H9 (cell line): ENCODE measurements around the gene CCDC172. TPM values are rescaled to one million over a fixed set of nuclear protein-coding genes. Genes with fewer than 3 reads are reported as not detected.

ENCODE experiments used
- DNase-seq: peaks from one replicate; pipeline ENCODE4 v3.0.0-alpha.2; 2017
- H2AFZ ChIP-seq: one replicate; pipeline ENCODE4 v1.6.1; 2013; ENCODE audit warnings: mild to moderate bottlenecking, low read length, control low read depth, moderate library complexity
- H2AK5ac ChIP-seq: 2 replicates; pipeline ENCODE4 v1.6.1; 2013; ENCODE audit warnings: low read length, control low read depth, mixed read lengths; ENCODE audit not compliant: insufficient read length
- H2BK120ac ChIP-seq: one replicate; pipeline ENCODE4 v1.6.1; 2013; ENCODE audit warnings: low read depth, mild to moderate bottlenecking, low read length, control low read depth, inconsistent platforms; ENCODE audit not compliant: poor library complexity, severe bottlenecking
- H2BK12ac ChIP-seq: 2 replicates; pipeline ENCODE4 v1.6.1; 2013; ENCODE audit warnings: low read length, control low read depth, mixed read lengths, low read depth; ENCODE audit not compliant: insufficient read length
- H2BK15ac ChIP-seq: 2 replicates; pipeline ENCODE4 v1.6.1; 2013; ENCODE audit warnings: low read depth, low read length, control low read depth
- H2BK20ac ChIP-seq: one replicate; pipeline ENCODE4 v1.6.1; 2013; ENCODE audit warnings: low read depth, mild to moderate bottlenecking, low read length, control low read depth, inconsistent platforms; ENCODE audit not compliant: poor library complexity, severe bottlenecking
- H2BK5ac ChIP-seq: 2 replicates; pipeline ENCODE4 v1.6.1; 2013; ENCODE audit warnings: low read length, control low read depth, mixed read lengths; ENCODE audit not compliant: insufficient read length
- H3K14ac ChIP-seq: 2 replicates; pipeline ENCODE4 v1.6.1; 2013; ENCODE audit warnings: low read length, control low read depth; ENCODE audit not compliant: insufficient read depth
- H3K18ac ChIP-seq: 2 replicates; pipeline ENCODE4 v1.6.1; 2013; ENCODE audit warnings: low read depth, mild to moderate bottlenecking, mixed read lengths, low read length, control low read depth; ENCODE audit not compliant: insufficient read length
- H3K23ac ChIP-seq: 2 replicates; pipeline ENCODE4 v1.6.1; 2013; ENCODE audit warnings: low read length, control low read depth, mixed read lengths, low read depth; ENCODE audit not compliant: insufficient read length
- H3K23me2 ChIP-seq: 2 replicates; pipeline ENCODE4 v1.6.1; 2013; ENCODE audit warnings: low read depth, mild to moderate bottlenecking, mixed read lengths, low read length, control low read depth; ENCODE audit not compliant: insufficient read length, poor library complexity, severe bottlenecking
- H3K27ac ChIP-seq: 2 replicates; pipeline ENCODE4 v1.5.1; 2013; ENCODE audit warnings: low read length, control low read depth, mixed read lengths, low read depth; ENCODE audit not compliant: insufficient read length
- H3K27me3 ChIP-seq: 2 replicates; pipeline ENCODE4 v1.6.1; 2013; ENCODE audit warnings: low read length, control low read depth, inconsistent platforms; ENCODE audit not compliant: insufficient read depth
- H3K4ac ChIP-seq: 2 replicates; pipeline ENCODE4 v1.6.1; 2013; ENCODE audit warnings: low read depth, mild to moderate bottlenecking, control low read depth, inconsistent platforms, low read length, moderate library complexity
- H3K4me1 ChIP-seq: 2 replicates; pipeline ENCODE4 v1.6.1; 2013; ENCODE audit warnings: low read length, control low read depth, inconsistent platforms; ENCODE audit not compliant: insufficient read depth
- H3K4me2 ChIP-seq: 2 replicates; pipeline ENCODE4 v1.6.1; 2013; ENCODE audit warnings: low read length, control low read depth, mixed read lengths; ENCODE audit not compliant: insufficient read length, insufficient read depth
- H3K56ac ChIP-seq: 2 replicates; pipeline ENCODE4 v1.6.1; 2013; ENCODE audit warnings: low read depth, mild to moderate bottlenecking, mixed read lengths, low read length, control low read depth; ENCODE audit not compliant: insufficient read length
- H3K79me1 ChIP-seq: 2 replicates; pipeline ENCODE4 v1.6.1; 2013; ENCODE audit warnings: low read depth, mild to moderate bottlenecking, moderate library complexity, low read length, control low read depth, inconsistent platforms; ENCODE audit not compliant: insufficient read depth, poor library complexity, severe bottlenecking
- H3K79me2 ChIP-seq: 2 replicates; pipeline ENCODE4 v1.6.1; 2013; ENCODE audit warnings: low read length, control low read depth, inconsistent platforms; ENCODE audit not compliant: insufficient read depth
- H3K9ac ChIP-seq: 2 replicates; pipeline ENCODE4 v1.6.1; 2013; ENCODE audit warnings: low read length, control low read depth, mixed read lengths; ENCODE audit not compliant: insufficient read length; ENCODE audit errors: extremely low read depth
- H3K9me3 ChIP-seq: one replicate; pipeline ENCODE4 v1.6.1; 2013; ENCODE audit warnings: low read depth, low read length, inconsistent platforms; ENCODE audit not compliant: control insufficient read depth
- H3T11ph ChIP-seq: one replicate; pipeline ENCODE4 v1.6.1; 2013; ENCODE audit warnings: mild to moderate bottlenecking, low read length, control low read depth, inconsistent platforms
- H4K20me1 ChIP-seq: one replicate; pipeline ENCODE4 v1.6.1; 2013; ENCODE audit not compliant: control insufficient read depth, insufficient read length, insufficient read depth
- H4K5ac ChIP-seq: 2 replicates; pipeline ENCODE4 v1.6.1; 2013; ENCODE audit warnings: low read depth, mild to moderate bottlenecking, mixed read lengths, low read length, control low read depth; ENCODE audit not compliant: insufficient read length
- H4K8ac ChIP-seq: replicated peaks from 2 replicates; pipeline ENCODE4 v1.6.1; 2013; ENCODE audit warnings: low read length, control low read depth, mixed read lengths, low read depth; ENCODE audit not compliant: insufficient read length
- H4K91ac ChIP-seq: 2 replicates; pipeline ENCODE4 v1.6.1; 2013; ENCODE audit warnings: low read depth, mild to moderate bottlenecking, moderate library complexity, mixed read lengths, low read length, control low read depth; ENCODE audit not compliant: insufficient read length
- H3K27ac Mint-ChIP-seq, 3 experiments: 2 replicates in 2 of 3; 3 replicates in 1 of 3; pipeline ENCODE4 v1.8.0; 2020 to 2021; ENCODE audit warnings: mixed read lengths in 3 of 3, mild to moderate bottlenecking in 1 of 3, moderate library complexity in 1 of 3
- H3K27me3 Mint-ChIP-seq: 2 replicates; pipeline ENCODE4 v1.8.0; 2021; ENCODE audit warnings: low read depth, mild to moderate bottlenecking, moderate library complexity, mixed read lengths
- H3K36me3 Mint-ChIP-seq, 3 experiments: 2 replicates in 2 of 3; 3 replicates in 1 of 3; pipeline ENCODE4 v1.8.0; 2020 to 2021; ENCODE audit warnings: low read depth in 3 of 3, mixed read lengths in 3 of 3; ENCODE audit not compliant: insufficient read depth in 1 of 3
- H3K4me1 Mint-ChIP-seq, 2 experiments: 2 replicates each; pipeline ENCODE4 v1.8.0; 2020; ENCODE audit warnings: mixed read lengths in 2 of 2
- H3K4me3 Mint-ChIP-seq, 2 experiments: 2 replicates in 1 of 2; 3 replicates in 1 of 2; pipeline ENCODE4 v1.8.0; 2020 to 2021; ENCODE audit warnings: mild to moderate bottlenecking in 2 of 2, mixed read lengths in 2 of 2, moderate library complexity in 1 of 2
- H3K9me3 Mint-ChIP-seq, 2 experiments: 2 replicates in 1 of 2; 3 replicates in 1 of 2; pipeline ENCODE4 v1.8.0; 2020; ENCODE audit warnings: mild to moderate bottlenecking in 2 of 2, mixed read lengths in 2 of 2, moderate library complexity in 1 of 2
- CTCF ChIP-seq: fragments of 200-600 bp; sonication (generic); conservative IDR thresholded peaks from 3 replicates; pipeline ENCODE4 v1.8.0; 2021; ENCODE audit warnings: antibody characterized with exemption, mild to moderate bottlenecking
- total RNA-seq: library from RNA; stranded (reverse); gene quantifications from 2 replicates; pipeline ENCODE4 v1.2.1, GENCODE V29; 2021

The CCDC172 gene
- total RNA-seq, 1 experiment from 2014 or later, result 1.3 TPM

- Histone ChIP-seq H3K27ac (no peak overlapping the region), H4K8ac (no peak overlapping the region), H3K9ac (no peak overlapping the region), H2BK5ac (no peak overlapping the region), H3T11ph (no peak overlapping the region), H3K4ac (no peak overlapping the region), H3K79me1 (no peaks in the 10 kb centered on the region), H3K14ac (no peak overlapping the region), H3K18ac (no peak overlapping the region), H3K27me3 (no peaks in the 10 kb centered on the region), H3K79me2 (no peaks in the 10 kb centered on the region), H3K4me2 (no peak overlapping the region), H3K23ac (no peak overlapping the region), H2AK5ac (no peak overlapping the region), H2BK12ac (no peak overlapping the region), H2BK120ac (no peak overlapping the region), H4K91ac (no peak overlapping the region), H2AFZ (no peak overlapping the region), H4K5ac (no peak overlapping the region), H4K20me1 (no peaks in the 10 kb centered on the region), H2BK20ac (no peak overlapping the region), H3K56ac (no peak overlapping the region), H3K9me3 (no peaks in the 10 kb centered on the region), H3K4me1 (no peaks in the 10 kb centered on the region), H2BK15ac (no peak overlapping the region), H3K23me2 (no peaks in the 10 kb centered on the region)
- H3K36me3 Mint-ChIP-seq, result peaks cover 0 to 12% (median 4%) of the 10 kb centered on the region in 3 experiments; a peak in 3 of 7 replicates
- no peak for DNase-seq
- H3K4me1 Mint-ChIP-seq, result peaks cover 9 to 10% of the 10 kb centered on the region in 2 experiments
- peaks cover 0 to 3% of the 10 kb centered on the region in 2 experiments; a peak in 3 of 5 replicates for H3K9me3 Mint-ChIP-seq
- no peak overlapping the region; a peak in 1 of 5 replicates for H3K4me3 Mint-ChIP-seq
- H3K27me3 Mint-ChIP-seq, result no peaks in the 10 kb centered on the region
- H3K27ac Mint-ChIP-seq, result no peak overlapping the region
- no peak for TF ChIP-seq CTCF
Observed at GRCh38 chr10:116352125-116352524, 27.9 kb downstream of the CCDC172 start.
